Vagina (tissue), 2 donors: ENCODE measurements around the gene ARVCF. TPM values are rescaled to one million over a fixed set of nuclear protein-coding genes. Genes with fewer than 3 reads are reported as not detected.

Experiments used
- DNase-seq, 2 donors: peaks; one replicate each; pipeline ENCODE4 v3.0.0-alpha.2; 2017; ENCODE audit errors: extremely low spot score in 2 of 2
- H3K27ac ChIP-seq: fragments of 200-600 bp; sonication (generic); one replicate; pipeline ENCODE4 v1.5.1; 2019
- H3K27me3 ChIP-seq: fragments of 200-600 bp; sonication (generic); one replicate; pipeline ENCODE4 v1.5.1; 2019
- H3K36me3 ChIP-seq, 2 donors: fragments of 200-600 bp; sonication (generic); one replicate each; pipeline ENCODE4 v1.5.1; 2017 to 2019
- H3K4me1 ChIP-seq: fragments of 200-600 bp; sonication (generic); one replicate; pipeline ENCODE4 v1.5.1; 2019
- H3K4me3 ChIP-seq, 2 donors: fragments of 200-600 bp; sonication (generic); 1 replicate in 1 of 2; 2 replicates in 1 of 2; pipeline ENCODE4 v1.5.1; 2016 to 2019
- H3K9me3 ChIP-seq: fragments of 200-600 bp; sonication (generic); one replicate; pipeline ENCODE4 v1.5.1; 2019
- POLR2A ChIP-seq, 2 donors: fragments of 450-650 bp; IDR thresholded peaks; one replicate each; pipeline ENCODE4 v1.6.1; 2017; ENCODE audit warnings: antibody characterized with exemption in 2 of 2, mild to moderate bottlenecking in 2 of 2, moderate library complexity in 2 of 2
- POLR2AphosphoS5 ChIP-seq, 2 donors: sonication (generic); formaldehyde crosslinking; IDR thresholded peaks; one replicate each; pipeline ENCODE4 v1.9.0; 2017; ENCODE audit warnings: antibody characterized with exemption in 2 of 2, mild to moderate bottlenecking in 2 of 2, low read depth in 1 of 2; ENCODE audit not compliant: insufficient read depth in 1 of 2
- intact Hi-C: fragments of 100-400 bp; cut with DNase I; formaldehyde crosslinking; loops from one replicate; pipeline ENCODE4 v1.15.1; 2023
- total RNA-seq: library from RNA; depleted of rRNA; stranded (reverse); fragments of >200 nt; gene quantifications from one replicate; pipeline ENCODE4 v1.2.3, GENCODE V29; 2016
- TF ChIP-seq, protein P1 (sequence below), 3 experiments: fragments of 450-650 bp in 2 of 3; fragments of 200-600 bp in 1 of 3; sonication (generic) in 1 of 3; IDR thresholded peaks; one replicate each; pipeline ENCODE4 v1.5.1; 2017 to 2019; ENCODE audit warnings: antibody characterized with exemption in 3 of 3, mild to moderate bottlenecking in 2 of 3, moderate library complexity in 2 of 3

Gene ARVCF, protein sequence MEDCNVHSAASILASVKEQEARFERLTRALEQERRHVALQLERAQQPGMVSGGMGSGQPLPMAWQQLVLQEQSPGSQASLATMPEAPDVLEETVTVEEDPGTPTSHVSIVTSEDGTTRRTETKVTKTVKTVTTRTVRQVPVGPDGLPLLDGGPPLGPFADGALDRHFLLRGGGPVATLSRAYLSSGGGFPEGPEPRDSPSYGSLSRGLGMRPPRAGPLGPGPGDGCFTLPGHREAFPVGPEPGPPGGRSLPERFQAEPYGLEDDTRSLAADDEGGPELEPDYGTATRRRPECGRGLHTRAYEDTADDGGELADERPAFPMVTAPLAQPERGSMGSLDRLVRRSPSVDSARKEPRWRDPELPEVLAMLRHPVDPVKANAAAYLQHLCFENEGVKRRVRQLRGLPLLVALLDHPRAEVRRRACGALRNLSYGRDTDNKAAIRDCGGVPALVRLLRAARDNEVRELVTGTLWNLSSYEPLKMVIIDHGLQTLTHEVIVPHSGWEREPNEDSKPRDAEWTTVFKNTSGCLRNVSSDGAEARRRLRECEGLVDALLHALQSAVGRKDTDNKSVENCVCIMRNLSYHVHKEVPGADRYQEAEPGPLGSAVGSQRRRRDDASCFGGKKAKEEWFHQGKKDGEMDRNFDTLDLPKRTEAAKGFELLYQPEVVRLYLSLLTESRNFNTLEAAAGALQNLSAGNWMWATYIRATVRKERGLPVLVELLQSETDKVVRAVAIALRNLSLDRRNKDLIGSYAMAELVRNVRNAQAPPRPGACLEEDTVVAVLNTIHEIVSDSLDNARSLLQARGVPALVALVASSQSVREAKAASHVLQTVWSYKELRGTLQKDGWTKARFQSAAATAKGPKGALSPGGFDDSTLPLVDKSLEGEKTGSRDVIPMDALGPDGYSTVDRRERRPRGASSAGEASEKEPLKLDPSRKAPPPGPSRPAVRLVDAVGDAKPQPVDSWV
- total RNA-seq, result 10.8 TPM

DNA sequence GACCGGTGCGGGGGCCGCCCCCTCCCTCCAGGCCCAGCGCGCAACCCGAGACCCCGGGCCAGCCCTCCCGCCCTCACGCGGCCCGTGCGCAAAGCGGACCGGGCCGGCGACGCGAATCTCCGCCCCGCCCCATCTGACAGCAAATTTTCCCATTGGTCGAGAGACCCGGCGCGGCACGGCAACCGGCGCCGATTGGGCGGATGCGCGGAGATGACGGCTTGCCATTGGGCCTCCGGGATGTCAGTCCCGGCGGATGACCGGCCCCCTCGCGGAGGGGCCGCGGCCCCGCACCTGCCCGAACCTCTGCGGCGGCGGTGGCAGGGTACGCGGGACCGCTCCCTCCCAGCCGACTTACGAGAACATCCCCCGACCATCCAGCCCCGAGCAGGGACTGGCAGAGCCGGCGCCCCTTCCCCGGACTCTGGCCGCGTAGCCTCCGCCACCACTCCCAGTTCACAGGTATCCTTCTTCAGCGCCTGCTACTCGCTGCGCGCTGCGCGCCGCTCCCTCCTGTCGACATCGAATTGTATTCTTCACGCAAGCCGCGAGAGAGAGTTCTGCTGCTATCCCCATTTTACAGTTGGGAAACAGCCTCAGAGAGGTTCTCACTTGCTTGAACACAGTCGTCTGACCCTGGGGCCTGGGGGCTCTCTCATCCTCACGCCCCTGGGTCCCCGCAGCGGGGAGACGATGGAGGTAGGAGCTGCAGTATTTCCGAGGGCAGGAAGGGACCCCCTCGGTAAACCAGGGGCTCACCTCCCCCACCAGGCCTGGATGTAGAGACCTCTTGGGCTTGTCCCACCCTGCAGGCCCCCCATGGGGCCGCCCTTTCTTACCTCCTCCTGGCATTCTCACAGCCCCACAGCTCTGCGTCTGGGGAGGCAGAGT, at the start of gene ARVCF:
TSS of gene ARVCF (minus strand) at position 90 of the 888 bp plus-strand sequence. CDS start 26,029 bp downstream, outside the sequence.
- peak within 1 kb of the TSS; percentile 60 to 75 for H3K4me3 ChIP-seq
- H3K27me3 ChIP-seq, result no peaks in the 10 kb centered on the region
- H3K4me1 ChIP-seq, result peaks cover 23% of the 10 kb centered on the region
- intact Hi-C loops, result no loop called here
- TF ChIP-seq POLR2AphosphoS5 (IDR thresholded peaks at IDR 0.05; ENCODE audit: insufficient read depth in 1 of 2, low read depth in 1 of 2) (peak in 1 of 2 donors; percentile 42), POLR2A (IDR thresholded peaks at IDR 0.05) (no peak)
- no peak within 1 kb of the TSS for H3K27ac ChIP-seq
- H3K36me3 ChIP-seq, result no peaks in the 10 kb centered on the region
- H3K9me3 ChIP-seq, result no peaks in the 10 kb centered on the region
- no peak for DNase-seq

DNA sequence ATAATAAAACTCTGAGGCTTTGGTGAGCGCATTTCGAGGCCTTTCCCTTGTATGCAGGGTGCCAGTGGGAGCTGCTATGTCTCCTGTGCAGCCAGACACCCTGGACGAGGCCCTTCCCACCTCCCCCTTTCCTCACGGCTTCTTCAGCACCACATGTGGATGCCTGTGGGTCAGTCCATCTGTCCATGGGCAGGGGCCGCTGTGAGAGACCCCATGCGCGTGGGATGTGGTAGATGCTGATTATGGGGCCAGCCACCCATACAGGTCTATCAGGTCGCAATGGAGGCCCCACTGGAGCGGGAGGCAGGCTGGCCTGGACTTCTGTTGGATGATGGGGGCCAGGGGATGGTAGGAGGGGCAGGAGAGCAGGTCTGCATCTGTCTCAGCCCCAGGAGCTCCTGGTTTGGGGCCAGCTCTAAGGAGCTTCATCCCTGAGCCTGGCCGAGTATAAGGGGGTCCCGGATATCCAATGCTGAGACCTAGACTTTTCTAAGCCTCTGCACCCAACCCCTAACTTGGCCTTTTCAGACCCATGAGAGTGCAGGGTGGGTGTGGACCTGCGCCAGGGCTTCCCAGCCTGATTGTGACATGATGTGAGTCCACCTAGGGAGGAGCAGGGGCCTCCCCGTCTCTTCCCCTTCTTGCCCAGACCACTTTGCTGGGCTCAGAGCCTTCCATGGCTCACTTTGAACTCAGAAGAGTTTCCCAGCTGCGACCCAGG, 49.4 kb upstream of the ARVCF start:
- no peaks in the 10 kb centered on the region for H3K27me3 ChIP-seq
- H3K27ac ChIP-seq, result no peak overlapping the region
- no peak for TF ChIP-seq POLR2A (IDR thresholded peaks at IDR 0.05)
- TF ChIP-seq, protein P1, sequence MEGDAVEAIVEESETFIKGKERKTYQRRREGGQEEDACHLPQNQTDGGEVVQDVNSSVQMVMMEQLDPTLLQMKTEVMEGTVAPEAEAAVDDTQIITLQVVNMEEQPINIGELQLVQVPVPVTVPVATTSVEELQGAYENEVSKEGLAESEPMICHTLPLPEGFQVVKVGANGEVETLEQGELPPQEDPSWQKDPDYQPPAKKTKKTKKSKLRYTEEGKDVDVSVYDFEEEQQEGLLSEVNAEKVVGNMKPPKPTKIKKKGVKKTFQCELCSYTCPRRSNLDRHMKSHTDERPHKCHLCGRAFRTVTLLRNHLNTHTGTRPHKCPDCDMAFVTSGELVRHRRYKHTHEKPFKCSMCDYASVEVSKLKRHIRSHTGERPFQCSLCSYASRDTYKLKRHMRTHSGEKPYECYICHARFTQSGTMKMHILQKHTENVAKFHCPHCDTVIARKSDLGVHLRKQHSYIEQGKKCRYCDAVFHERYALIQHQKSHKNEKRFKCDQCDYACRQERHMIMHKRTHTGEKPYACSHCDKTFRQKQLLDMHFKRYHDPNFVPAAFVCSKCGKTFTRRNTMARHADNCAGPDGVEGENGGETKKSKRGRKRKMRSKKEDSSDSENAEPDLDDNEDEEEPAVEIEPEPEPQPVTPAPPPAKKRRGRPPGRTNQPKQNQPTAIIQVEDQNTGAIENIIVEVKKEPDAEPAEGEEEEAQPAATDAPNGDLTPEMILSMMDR (IDR thresholded peaks at IDR 0.05), result no peak
- no peak for TF ChIP-seq POLR2AphosphoS5 (IDR thresholded peaks at IDR 0.05; ENCODE audit: insufficient read depth in 1 of 2, low read depth in 1 of 2)
- no peaks in the 10 kb centered on the region for H3K9me3 ChIP-seq
- H3K4me3 ChIP-seq, result no peak overlapping the region
- intact Hi-C loops, result no loop called here
- peak in 1 of 2 donors; percentile 74 for DNase-seq
- peaks cover 16% of the 10 kb centered on the region for H3K4me1 ChIP-seq
- peaks cover 0 to 7% of the 10 kb centered on the region in 2 donors for H3K36me3 ChIP-seq

DNA sequence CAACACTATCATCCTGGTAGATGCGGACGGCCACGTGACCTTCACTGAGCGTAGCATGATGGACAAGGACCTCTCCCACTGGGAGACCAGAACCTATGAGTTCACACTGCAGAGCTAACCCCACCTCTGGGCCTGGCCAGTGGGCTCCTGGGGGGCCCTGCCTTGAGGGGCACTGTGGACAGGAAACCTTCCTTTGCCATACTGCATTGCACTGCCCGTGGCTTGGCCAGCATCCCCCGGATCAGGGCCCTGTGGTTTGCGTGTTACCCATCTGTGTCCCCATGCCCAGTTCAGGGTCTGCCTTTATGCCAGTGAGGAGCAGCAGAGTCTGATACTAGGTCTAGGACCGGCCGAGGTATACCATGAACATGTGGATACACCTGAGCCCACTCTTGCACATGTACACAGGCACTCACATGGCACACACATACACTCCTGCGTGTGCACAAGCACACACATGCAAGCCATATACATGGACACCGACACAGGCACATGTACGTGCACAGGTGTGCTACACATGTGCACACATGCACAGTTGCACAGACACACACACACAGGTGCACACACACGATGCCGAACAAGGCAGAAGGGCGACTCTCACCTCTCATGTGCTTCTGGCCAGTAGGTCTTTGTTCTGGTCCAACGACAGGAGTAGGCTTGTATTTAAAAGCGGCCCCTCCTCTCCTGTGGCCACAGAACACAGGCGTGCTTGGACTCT, 48.1 kb upstream of the ARVCF start:
- H3K9me3 ChIP-seq, result no peaks in the 10 kb centered on the region
- H3K4me3 ChIP-seq, result no peak overlapping the region
- TF ChIP-seq POLR2AphosphoS5 (IDR thresholded peaks at IDR 0.05; ENCODE audit: insufficient read depth in 1 of 2, low read depth in 1 of 2) (no peak), POLR2A (IDR thresholded peaks at IDR 0.05) (no peak)
- TF ChIP-seq, protein P1 (IDR thresholded peaks at IDR 0.05), result no peak
- intact Hi-C loops, result no loop called here
- peaks cover 16% of the 10 kb centered on the region for H3K4me1 ChIP-seq
- H3K27me3 ChIP-seq, result no peaks in the 10 kb centered on the region
- DNase-seq, result no peak
- H3K36me3 ChIP-seq, result peaks cover 0 to 7% of the 10 kb centered on the region in 2 donors
- H3K27ac ChIP-seq, result no peak overlapping the region

DNA sequence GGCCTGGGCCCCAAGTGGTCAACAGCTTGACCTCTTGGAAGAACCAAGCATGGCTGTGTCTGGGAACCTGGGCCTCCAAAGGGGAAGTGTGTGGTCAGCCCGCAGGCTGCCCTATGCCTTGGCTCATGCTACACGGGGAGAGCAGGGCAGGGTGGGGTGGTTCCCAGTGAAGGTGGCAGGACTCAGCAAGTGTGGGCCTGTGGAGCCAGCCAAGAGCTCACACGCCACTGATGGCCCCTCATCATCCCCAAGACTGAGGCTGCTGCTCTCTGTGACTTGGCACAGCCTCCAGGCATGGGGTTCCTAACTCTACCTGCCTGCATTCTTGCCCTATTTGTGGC, 47.5 kb upstream of the ARVCF start:
- DNase-seq, result no peak
- Histone ChIP-seq H3K27ac (no peak overlapping the region), H3K9me3 (no peaks in the 10 kb centered on the region), H3K27me3 (no peaks in the 10 kb centered on the region), H3K4me1 (peaks cover 16% of the 10 kb centered on the region), H3K36me3 (peaks cover 0 to 7% of the 10 kb centered on the region in 2 donors), H3K4me3 (no peak overlapping the region)
- intact Hi-C loops, result no loop called here
- no peak for TF ChIP-seq POLR2A (IDR thresholded peaks at IDR 0.05)
- TF ChIP-seq, protein P1 (IDR thresholded peaks at IDR 0.05), result no peak
- TF ChIP-seq POLR2AphosphoS5 (IDR thresholded peaks at IDR 0.05; ENCODE audit: insufficient read depth in 1 of 2, low read depth in 1 of 2), result no peak
